Measurements from ENCODE around the gene PNP.

DNA sequence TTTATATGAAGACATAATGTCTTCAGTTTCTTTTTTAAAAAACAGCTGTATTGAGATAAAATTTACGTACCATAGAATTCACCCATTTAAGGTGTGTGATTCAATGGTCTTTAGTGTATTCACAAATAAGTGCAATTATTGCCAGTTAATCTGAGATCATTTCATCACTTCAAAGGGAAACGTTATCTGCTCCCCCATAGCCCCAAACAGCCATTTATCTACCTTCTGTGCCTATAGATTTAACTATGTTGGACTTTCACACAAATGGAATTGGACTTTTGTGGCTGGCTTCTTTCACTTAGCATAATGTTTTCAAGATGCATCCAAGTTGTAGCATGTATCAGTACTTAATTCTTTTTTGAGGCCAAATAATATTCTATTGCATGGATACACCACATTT lies 9.7 kb downstream of the PNP start:
- TF ChIP-seq CTCF (IDR thresholded peaks at IDR 0.05; ENCODE audit: poor library complexity) (no peak), EZH2 (IDR thresholded peaks at IDR 0.05; ENCODE audit: borderline replicate concordance) (no peak)
